HL-60 (cell line): ENCODE measurements around the gene GALNT6.

ENCODE experiments used
- DNase-seq, 2 experiments: peaks; one replicate each; pipeline ENCODE4 v3.0.0-alpha.2; 2010 to 2020; ENCODE audit warnings: low read depth in 1 of 2, low spot score in 1 of 2
- H3K27ac ChIP-seq: fragments of 250-450 bp; sonication (Bioruptor Pico); replicated peaks from 2 replicates; pipeline ENCODE4 v1.5.1; 2020; ENCODE audit warnings: mild to moderate bottlenecking, moderate library complexity
- H3K27me3 ChIP-seq: fragments of 250-450 bp; sonication (Bioruptor Pico); 2 replicates; pipeline ENCODE4 v1.5.1; 2021; ENCODE audit warnings: mild to moderate bottlenecking, moderate library complexity; ENCODE audit not compliant: insufficient read depth, poor library complexity, severe bottlenecking
- H3K4me3 ChIP-seq: replicated peaks from 2 replicates; pipeline ENCODE4 v1.5.1; 2011; ENCODE audit warnings: mild to moderate bottlenecking, control low read depth, low read length; ENCODE audit not compliant: insufficient read depth
- CTCF ChIP-seq: IDR thresholded peaks from one replicate; pipeline ENCODE4 v1.5.1; 2011; ENCODE audit warnings: low read length, control low read depth, inconsistent platforms; ENCODE audit not compliant: insufficient read depth
- GABPA ChIP-seq: IDR thresholded peaks from 2 replicates; pipeline ENCODE4 v1.6.1; 2012; ENCODE audit warnings: low read depth
- POLR2AphosphoS5 ChIP-seq: IDR thresholded peaks from 2 replicates; pipeline ENCODE4 v1.6.1; 2012; ENCODE audit warnings: low read depth
- REST ChIP-seq: IDR thresholded peaks from 2 replicates; pipeline ENCODE4 v1.6.1; 2012; ENCODE audit warnings: low read depth; ENCODE audit not compliant: insufficient replicate concordance
- SPI1 ChIP-seq: IDR thresholded peaks from 2 replicates; pipeline ENCODE4 v1.6.1; 2012; ENCODE audit warnings: low read depth, mild to moderate bottlenecking, borderline replicate concordance

GALNT6 gene

GRCh38 chr12:51311389-51311788 is 79.8 kb downstream of the GALNT6 start:
- H3K27me3 ChIP-seq = no peaks in the 10 kb centered on the region
- no peak overlapping the region for H3K27ac ChIP-seq
- no peak for TF ChIP-seq GABPA
- TF ChIP-seq SPI1 = no peak
- TF ChIP-seq CTCF = no peak
- TF ChIP-seq POLR2AphosphoS5 = no peak
- TF ChIP-seq REST = no peak
- no peak overlapping the region for H3K4me3 ChIP-seq
- DNase-seq = no peak

- DNase-seq = no peak
- Histone ChIP-seq H3K27me3 (no peaks in the 10 kb centered on the region), H3K4me3 (no peak overlapping the region), H3K27ac (no peak overlapping the region)
- TF ChIP-seq GABPA (no peak), CTCF (no peak), SPI1 (no peak), POLR2AphosphoS5 (no peak), REST (no peak)
Observed at GRCh38 chr12:51307655-51308593, 83.3 kb downstream of the GALNT6 start.

GRCh38 chr12:51306507-51306906 is 84.7 kb downstream of the GALNT6 start:
- TF ChIP-seq CTCF (no peak), GABPA (no peak), REST (no peak), POLR2AphosphoS5 (no peak), SPI1 (no peak)
- Histone ChIP-seq H3K4me3 (no peak overlapping the region), H3K27ac (no peak overlapping the region), H3K27me3 (no peaks in the 10 kb centered on the region)
- DNase-seq = no peak
